CD4-positive, alpha-beta T cell treated with Interferon alpha-2 for 1 hour (primary cell): ENCODE data around the gene OR13J1.

ENCODE experiments used
- DNase-seq, 2 donors: peaks; one replicate each; pipeline ENCODE4 v3.0.0-alpha.2; 2020 to 2022

OR13J1 gene

DNA sequence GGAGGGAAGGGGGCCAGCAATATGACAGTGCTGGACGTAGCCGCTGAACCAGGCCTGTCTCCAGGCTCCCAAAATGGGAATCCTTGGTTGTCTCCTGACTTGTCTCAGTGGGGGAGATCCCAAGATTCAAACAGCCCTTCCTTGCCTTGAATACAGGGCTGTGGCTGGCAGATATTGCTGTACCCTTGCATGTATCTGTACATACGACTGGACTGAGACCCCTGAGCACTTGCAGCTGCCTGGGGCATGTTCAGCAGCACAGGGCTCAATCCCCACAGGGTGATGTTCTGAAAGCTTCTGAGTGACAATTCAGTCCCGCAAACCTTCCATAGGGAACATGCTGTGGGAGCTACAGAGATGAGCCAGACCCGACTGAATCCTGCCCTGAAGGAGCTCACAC is 13.3 kb downstream of the OR13J1 start:
- DNase-seq: no peak

DNA sequence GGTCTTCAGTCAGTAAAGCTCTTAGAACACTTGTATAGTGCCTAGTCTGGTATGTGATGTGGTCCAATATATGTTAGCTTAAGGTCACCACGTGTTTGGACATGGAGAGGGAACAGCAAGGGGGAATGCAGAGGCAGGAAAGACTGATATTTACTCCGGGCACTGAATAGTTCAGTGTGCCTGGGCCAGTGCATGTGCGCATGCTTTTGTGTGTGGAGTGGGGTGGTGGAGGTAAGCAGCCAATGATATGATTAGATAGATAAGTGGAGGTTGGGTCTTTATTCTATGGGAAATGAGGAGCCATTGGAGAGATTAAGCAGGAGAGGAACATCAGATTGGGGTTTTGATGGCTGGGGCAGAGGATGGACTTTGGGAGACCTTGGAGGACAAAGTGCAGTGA is 14.0 kb downstream of the OR13J1 start:
- no peak for DNase-seq

DNA sequence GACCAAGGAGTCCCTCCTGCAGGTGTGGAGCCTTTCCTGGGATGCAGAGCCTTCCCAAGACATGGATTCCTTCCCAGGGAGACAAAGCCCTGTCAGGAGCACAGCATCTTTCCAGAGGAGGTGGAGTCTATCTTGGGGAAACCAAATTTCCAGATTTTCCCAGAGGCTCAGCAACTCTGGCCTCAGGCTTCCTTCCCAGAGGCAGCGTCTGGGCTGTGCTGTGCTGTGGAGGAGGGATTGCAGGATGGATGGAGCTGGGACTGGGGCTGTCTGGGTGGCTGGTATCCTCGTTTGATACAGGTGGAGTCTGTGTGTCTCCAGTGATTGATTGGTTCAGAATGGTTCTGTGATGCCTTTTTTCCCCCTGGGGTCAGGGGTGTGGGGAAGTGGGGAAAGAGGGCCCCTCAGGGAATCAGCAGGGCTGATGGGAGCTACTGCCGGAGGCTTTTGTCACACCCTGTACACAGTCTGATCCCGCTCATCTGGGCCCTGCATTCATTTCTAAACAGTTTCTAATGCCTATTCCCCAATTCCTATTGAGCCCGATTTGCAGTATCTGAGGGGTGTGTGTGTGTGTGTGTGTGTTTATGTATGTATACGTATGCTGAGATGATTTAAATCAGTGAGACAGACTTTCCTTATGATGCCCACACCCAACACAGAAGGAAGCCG is 16.0 kb downstream of the OR13J1 start:
- DNase-seq: no peak

DNA sequence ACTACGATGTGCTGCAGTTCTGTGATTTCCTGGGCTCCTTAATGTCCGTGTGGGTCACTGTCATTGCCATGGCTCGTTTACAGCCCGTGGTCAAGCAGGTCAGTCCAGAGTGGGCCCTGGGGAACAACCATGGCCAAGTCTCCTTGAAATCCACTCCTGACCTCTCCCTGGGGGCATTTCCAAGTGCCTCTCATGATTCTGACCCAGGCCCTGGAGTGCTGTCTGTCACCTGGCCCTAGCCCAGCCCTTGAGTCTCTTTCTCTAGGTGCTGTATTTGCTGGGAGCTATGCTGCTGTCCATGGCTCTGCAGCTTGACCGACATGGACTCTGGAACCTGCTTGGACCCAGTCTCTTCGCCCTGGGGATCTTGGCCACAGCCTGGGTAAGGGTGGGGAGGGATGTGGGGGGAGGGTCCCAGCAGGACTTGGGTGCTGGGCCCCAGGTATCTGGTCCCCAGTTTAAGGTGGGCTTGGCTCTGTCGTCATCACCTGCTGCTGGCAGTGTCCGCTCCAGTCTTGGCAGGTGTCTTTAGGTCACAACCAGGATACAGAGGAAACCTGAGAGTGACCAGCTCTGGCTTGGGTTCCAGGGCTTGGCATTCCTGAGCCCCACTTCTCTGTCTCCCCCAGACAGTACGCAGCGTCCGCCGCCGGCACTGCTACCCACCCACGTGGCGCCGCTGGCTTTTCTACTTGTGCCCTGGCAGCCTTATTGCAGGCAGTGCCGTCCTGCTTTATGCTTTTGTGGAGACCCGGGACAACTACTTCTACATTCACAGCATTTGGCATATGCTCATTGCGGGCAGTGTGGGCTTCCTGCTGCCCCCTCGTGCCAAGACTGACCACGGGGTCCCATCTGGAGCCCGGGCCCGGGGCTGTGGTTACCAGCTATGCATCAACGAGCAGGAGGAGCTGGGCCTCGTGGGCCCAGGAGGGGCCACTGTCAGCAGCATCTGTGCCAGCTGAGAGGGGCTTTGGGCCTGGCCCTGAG is 17.0 kb downstream of the OR13J1 start:
- no peak for DNase-seq

DNA sequence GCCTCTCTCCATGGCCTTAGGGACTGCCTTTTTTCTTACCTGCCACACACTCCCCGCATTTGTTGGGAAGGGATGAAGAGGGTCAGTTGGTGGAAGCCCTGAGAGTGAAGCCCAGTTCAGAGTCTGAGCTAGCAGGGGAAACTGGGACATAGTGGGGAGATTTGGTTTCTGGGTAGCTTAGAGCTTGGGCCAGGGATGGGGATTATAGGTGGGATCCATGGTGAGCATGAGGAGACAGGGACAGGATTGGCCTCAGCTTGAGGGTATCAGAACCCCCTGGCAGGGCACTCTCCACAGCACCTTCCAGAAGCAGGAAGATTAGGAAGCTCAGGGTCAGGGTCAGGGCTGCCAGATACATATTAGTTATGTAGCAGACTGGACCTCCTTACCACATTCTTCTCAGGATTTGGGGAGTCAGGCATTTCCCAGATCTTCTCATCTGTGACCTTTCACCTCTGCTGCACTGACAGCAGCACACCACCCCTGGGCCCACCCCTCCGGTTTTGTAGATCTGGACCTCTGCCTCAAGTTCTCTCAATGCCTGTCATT is 17.9 kb downstream of the OR13J1 start:
- no peak for DNase-seq

DNA sequence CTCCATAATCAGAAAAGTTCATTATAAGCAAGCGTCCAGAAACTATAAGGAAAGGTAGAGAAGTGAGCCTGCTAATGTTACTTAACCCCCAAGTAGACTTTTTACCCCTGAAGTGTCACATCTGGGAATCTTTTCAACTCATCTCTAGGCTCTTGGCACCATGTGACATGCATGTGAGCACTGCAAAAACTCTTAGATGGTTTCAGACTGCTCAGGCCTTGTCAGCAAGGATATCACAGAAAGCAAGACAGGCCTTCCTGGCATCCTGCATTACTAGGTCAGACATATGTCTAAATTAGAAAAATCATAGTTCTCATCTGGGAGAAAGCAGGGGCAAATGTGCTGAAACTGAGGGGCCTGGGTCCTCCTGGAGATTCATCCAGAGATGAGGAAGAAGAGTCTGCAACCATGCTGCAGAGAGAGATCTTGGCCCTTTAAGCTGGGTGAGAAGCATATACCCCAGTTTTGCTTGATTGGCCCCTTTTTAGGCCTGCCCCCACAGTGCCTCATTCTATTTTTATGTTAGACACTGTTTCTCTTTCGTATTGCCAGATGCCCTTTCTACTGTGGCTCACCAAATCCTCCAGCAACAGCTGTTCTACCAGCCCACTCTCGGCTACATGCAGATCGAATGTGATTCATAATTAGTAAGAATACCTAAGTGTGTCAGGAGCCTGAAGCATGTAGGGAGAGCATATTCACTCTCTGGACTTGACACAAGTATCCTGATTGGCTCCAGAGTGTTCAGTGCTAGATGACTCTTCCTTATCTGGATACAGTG is 22.2 kb downstream of the OR13J1 start:
- no peak for DNase-seq

DNA sequence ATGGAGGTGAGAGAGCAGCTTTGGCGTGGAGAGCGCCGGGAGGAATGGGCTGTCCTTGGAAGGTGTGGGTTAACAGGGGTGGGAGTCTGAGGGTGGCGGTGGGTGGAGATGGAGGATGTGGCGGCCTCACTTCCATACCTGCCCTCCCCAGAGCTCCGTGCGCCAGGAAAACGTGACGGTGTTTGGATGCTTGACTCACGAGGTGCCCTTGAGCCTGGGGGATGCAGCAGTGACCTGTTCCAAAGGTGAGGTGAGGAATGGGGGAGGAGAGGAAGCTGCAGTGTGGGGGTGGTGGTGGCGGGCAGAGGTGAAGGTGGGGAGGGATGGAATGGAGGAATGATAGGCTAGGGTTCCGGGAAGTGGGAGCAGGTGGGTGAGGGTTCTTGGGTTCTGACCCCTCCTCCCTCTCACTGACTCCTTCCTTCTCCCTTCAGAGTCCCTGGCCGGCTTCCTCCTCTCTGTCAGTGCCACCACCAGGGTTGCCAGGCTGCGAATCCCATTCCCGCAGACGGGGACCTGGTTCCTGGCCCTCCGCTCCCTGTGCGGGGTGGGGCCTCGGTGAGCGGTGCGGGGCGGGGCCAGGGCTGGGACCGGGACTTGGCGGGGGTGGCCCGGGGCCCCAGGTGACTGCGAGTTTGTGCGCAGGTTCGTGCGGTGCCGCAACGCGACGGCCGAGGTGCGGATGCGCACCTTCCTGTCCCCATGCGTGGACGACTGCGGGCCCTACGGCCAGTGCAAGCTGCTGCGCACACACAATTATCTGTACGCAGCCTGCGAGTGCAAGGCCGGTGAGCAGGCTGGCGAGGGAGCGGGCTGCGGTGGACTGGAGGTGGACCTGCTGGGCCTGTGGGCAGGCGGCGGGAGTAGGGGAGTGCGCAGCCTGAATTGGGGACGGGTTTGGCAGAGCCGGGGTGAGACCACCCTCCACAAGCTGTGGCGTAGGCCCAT is 24.1 kb downstream of the OR13J1 start:
- no peak for DNase-seq

DNA sequence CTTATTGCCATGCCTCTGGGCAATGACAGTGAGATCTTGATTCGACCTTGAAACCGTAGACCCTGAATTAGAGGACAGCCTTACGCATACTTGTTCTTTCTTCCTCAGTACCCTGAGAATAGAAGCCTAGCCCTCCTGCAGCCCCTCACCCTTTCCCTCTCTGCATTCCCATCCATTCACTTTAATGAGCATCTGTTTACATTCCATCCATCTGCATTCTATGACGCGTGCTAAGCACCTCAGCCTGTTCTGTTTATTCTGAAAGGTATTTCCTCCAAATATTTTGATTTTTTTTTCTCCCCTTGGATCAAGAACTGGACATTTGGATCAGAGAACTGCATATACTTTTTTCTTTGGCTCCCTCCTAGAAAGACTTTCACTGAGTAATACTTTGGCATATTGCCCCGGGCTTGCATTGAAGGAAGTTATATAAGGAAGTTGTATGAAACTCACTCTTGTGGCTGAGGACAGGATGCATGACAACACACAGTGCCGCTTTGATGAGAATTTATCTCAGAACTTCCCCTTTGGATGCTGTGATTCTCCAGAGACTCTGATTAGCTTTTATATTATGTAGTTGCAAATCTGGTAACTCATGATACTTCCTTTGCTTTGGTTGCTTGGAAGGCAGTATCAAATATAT is 25.5 kb downstream of the OR13J1 start:
- peak; percentile 59 to 64 for DNase-seq

DNA sequence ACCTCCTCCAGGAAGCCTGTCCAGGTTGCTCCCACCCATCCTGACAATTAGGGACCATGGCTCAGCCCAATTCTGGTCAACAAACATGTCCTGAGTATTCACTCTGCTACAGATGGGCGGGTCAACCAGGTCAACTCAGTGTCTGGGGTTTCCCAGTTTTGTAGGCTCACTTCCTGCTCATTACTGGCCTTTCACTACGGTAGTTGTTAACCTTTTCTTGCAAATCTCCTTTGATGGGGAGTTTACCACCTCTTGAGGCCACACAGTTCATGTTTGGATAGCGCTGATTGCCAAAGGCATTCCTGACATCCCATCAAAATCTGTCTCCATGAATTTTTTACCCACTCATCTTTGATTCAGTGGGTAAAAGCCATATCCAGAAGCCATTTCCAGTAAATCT is 27.4 kb downstream of the OR13J1 start:
- DNase-seq: no peak

DNA sequence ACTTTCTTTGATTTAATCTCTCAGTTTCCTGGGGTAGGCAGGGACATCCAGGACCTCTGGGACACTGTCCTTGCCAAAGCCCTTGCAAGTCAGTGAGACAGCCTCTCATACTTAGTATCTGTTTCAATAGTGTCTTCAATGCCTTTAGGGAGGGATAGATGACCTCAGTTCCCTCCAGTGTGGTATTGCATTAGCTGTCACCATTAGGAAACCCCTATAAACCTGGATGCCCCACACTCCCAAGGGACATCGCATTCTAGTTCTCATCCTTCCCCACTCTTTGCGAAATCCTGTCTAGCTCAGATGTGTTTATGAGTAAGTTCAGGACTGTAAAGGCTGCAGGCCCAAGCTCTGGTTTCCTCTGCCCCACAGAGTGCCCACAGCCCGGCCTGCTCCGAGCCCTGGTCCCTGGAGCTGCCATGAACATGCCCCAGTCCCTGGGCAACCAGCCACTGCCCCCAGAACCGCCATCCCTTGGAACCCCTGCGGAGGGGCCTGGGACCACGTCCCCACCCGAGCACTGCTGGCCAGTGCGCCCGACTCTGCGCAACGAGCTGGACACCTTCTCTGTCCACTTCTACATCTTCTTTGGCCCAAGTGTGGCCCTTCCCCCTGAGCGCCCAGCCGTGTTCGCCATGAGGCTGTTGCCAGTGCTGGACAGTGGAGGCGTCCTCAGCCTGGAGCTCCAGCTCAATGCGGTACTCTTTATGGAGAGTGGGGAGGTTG is 28.0 kb downstream of the OR13J1 start:
- DNase-seq: no peak

DNA sequence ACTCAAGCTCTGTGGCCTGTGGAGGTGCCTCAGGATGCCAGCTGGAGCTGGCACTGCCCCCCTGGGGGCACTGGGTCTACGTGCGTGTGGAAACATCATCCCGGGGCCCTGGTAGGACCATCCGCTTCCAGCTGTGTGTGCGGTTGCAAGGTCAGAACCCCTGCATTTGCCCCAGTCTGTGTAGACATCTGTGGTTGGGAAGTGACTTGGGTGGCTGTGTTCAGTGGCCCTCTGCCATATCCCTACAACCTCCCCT is 28.6 kb downstream of the OR13J1 start:
- DNase-seq: no peak

DNA sequence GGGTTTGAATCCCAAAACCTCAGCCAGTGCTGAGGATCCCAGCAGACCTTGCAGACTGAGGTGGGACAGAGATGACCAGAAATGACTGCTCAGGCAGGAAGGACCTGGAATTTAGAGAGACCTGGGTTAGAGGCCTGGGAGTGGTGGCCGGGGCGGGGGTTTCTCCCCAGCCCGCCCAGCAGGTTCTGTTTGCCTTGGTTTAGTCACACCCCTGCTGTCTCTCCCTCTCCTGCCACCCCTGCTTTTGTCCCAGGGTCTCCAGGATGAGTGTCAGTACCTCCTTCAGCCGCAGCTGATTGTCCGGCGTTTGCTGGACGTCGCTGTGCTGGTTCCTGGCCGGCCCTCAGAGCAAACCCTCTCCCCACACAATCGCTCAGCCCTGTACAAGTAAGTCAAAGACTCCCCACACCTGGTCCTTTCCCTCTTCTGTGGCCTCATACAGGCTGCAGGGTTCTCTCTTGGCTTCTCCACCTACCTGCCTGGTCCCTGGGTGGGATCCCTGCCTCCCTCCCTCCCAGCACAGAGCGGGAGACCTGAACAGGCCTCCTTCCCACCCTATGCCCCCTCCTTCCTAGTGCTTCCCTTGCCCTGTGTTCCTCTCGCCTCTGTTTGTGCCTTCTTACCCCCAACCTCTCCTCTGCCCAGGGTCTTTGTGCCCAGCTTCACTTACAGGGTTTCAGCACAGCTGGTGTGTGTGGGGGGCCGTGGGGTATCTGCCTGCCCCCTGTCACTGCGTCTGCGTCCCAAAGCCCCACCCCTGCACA is 29.1 kb downstream of the OR13J1 start:
- DNase-seq: no peak

DNA sequence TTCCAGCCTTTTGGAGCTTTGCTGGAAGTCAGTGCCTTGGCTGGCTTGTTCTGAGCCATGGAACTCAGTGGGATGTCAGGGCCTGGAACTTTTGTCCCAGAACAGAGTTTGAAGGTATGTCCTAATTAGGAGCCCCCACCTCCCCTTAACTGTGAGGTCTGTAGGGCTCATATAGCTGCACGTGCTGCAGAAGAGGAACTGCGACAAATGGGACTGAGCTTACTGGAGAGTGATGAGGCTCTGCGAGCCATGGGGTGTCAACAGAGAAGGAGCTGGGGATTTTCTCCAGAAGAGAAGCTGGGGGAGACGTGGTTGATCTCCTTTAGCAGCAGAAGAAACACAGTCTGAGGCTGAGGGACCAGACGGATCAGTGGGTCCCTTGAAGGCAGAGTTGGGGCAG is 30.3 kb downstream of the OR13J1 start:
- DNase-seq: no peak

DNA sequence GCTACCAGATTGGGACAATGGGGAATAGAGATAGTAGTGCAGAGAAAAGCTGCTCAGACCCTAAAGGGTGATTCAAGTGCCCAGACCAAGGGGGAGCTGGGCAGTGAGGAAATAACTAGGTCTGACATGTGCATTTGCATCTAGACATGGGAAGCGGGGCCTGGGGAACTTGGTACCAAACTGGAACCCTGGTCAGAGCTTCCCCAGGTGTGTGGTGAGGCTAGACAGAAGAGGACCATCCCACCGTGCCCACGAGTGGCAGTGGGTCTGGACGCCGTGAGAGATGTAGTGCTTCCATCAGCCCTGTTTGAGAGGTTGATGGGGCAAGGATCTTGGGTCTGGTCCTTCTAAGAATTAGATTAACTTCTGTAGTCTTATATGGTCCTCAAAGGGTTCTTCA is 33.6 kb downstream of the OR13J1 start:
- DNase-seq: no peak

DNA sequence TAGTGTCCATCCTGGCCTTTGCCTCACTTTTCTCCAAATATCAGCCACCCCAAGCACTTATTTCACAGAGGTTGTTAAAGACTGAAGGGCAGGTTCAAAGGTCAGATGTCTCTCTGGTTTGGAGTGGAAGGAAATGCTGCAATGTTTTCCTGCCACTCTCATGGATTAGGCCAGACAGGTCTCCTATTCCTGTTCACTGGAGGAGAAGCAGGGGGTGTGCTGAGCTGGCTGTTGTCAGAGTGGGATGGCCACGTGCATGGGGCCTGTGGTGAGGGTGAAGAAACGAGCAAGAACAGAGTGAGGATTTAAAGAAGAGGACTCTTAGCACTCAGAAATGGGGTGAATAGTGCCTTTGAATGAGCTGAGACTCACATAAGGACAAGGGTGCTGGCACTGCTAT is 34.4 kb downstream of the OR13J1 start:
- no peak for DNase-seq

DNA sequence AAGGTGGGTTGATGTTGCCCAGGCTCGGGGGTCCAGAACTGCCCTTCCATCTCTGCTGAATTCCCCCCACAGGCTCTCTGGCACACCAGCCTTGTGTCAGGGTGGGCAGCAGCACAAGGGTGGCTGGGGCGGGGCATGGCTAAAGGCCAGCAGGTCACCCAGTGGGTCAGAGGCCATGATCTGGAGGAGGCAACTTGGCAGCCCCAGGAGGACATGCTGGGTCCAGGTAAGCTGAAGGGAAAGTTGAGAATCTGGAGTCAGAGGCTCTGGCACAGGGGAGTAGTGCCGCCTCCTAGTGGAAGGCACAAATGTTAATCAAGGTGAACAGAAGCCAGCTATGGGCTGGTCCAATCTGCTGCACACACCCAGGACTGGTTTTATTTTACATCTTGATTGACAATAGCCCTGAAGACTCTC is 35.0 kb downstream of the OR13J1 start:
- DNase-seq: peak in 1 of 2 donors; percentile 31

DNA sequence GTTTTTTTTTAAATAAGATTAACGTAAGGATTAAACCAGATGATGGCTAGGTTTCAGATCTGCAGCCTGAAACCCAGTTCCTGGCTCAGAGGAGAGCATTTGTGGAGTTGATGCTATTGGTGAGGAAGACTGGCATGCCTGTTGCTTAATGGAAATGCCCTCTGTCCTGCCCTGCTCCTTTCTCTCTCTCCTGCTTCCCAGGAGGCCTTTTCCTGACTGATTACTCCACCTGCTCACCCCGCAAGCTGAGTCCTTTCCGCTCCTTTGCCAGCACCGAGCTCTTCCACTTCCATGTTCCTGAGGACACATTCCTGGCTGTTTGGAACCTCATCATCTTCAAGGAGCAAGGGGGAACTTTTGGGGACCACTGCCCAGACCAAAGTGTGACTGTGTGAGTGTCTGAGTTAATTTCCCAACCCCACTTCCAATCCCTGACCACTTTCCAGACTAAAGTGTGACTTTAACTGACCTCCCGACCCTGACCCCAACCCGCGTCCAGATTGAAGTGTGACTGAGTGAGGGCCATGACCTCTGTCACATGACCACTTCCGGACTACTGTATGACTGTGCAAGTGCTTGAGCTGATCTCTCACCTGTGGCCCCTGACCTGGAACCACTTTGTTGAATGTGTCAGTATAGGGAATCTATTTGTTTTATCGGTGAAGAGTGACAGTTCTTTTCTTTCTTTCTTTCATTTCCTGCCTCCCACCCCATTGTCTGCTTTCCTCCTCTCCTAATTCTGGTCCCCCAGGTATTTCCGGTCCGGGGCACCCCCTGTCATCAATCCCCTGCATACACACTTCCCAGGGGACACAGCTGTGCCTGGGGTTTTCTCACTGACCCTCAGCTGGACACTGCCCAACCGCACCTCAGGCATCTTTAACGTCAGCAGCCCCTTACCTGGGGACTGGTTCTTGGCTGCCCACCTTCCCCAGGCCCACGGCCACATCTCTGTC is 35.7 kb downstream of the OR13J1 start:
- no peak for DNase-seq

DNA sequence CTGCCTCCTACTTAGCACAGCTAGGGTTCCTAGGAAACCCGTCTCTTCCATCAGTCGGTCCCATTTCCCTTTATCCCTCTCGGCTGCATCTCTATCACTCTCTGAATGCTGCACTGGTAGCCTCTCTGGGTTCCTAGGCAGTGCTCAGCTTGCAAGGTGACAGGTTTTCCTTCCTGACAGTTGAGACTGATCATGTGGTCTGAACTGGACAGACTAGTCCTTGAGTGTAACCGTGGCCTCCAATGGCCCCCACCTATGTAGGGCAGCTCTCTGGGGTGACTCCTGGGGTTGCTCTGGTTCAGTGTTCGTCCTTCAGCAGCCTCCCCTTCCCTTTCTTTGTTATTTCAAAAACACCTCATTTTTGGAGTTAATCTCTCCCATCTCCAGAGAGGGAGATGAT is 37.4 kb downstream of the OR13J1 start:
- no peak for DNase-seq

DNA sequence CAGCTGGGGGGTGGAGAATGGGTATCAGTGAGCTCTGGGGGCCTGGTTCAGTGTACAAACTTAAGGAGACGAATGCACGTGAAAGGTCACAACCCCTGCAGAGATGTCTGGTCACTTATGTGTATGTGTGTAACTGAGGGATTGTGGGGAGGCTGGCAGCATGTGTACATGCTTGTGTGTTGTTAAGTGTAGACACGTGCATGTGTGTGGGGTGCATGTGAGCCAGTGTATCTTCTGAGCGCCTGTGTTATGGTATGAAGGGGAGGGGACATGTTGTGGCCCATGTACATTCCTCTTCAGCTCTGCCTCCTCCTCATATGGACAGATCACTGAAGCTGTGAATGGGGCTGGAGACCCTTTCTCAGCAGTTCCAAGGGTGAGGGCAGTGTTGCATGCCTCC is 39.2 kb downstream of the OR13J1 start:
- no peak for DNase-seq
